ENCODE data around the gene RABL3.
"Not testable (repeated sequence)": the region's sequence is repeated elsewhere in the genome, so short reads cannot be mapped to it uniquely, and the experiment has no call there.

RABL3 gene

GRCh38 chr3:120743556-120744195 is 1.4 kb upstream of the RABL3 start:
- no peak for DNase-seq

DNA sequence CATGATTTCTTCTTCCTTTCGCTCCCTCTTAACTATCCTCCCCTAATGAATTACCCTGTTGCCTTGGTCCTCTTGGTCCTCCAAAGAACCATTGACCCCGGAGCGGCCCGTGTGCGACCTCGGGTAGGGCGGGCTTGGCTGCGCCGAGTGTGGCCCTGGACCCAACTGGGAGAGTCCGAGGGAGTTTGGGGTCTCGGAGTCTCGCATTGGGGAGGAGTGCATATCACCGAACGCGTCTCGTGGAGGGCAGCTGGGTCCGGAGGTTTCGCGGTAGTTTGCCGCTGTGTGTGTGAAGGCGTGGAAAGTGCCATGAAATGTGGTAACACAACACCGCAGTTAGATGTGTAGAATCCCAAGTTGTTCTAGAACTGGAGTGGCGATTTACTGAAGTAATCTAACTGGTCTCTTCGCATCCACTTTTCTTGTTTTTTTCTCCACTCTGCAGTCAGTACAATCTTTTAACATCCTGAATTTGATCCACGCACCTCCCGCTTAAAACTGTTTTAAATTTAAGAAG is 591 bp upstream of the RABL3 start:
- no peak for DNase-seq

- DNase-seq, result no peak
Observed at GRCh38 chr3:120741837-120742197, 499 bp downstream of the RABL3 start.

- DNase-seq, result no peak
Observed at GRCh38 chr3:120741320-120741719, 996 bp downstream of the RABL3 start.

- DNase-seq, result not testable (repeated sequence)
Observed at GRCh38 chr3:120738006-120738405, 4.3 kb downstream of the RABL3 start.

DNA sequence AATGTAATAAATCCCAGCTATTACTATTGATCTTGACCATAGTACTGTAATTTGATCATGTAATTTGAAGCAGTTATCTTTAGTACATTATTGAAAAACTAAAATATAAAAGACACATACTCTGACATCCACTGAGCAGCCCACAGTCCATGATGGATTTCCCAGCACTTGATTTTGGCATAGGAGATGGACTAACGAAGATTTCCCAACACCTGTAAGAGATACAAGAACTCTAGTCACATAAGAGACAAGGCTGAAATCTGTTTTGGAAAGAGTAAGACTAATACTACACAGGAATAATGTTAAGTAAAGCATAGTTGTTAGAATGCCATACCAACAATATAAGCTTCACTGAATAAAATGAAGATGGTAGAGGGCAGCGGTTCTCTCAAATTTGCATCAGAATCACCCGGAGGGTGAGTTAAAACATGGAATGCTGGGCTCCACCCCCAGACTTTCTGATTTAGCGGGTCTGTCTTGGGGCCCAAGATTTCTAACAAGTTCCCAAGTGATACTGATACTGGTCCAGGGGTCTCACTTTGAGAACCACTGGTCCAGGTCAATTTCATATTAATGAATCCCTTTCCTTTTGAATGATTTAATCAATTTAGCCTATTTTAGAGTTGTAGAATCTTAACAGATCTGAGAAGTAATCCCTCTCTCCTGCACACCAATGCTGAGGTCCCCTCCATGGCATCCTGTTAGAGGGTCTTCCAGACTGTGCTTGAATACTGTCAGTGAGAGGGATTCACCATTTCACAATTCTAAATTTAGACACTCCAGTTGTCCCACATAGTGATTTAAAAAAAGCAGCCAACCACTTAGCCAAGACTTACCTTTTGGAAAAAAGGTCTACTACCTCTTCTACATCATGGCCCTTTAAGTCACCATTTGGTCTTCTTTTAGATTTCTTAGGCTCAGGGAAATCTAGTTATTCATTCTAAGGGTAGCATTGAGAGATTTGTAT is 11.5 kb downstream of the RABL3 start:
- DNase-seq, result no peak

DNA sequence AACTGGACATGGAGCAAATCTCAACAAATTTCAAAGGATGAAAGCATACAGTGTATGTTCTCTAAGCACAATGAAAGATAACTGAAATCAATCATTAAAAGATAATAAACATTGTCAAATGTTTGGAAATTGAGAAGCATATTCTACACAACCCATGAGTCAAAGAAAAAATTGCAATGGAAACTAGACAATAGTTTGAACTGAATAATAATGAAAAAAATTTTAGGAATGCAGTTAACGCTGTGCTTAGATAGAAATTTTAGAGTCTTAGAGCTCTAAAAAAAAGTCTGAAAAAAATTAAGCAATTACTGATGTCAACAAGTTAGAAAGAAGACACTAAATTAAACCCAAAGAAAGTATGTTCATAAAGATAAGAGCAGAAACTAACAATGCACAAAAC is 15.5 kb downstream of the RABL3 start:
- no peak for DNase-seq

DNA sequence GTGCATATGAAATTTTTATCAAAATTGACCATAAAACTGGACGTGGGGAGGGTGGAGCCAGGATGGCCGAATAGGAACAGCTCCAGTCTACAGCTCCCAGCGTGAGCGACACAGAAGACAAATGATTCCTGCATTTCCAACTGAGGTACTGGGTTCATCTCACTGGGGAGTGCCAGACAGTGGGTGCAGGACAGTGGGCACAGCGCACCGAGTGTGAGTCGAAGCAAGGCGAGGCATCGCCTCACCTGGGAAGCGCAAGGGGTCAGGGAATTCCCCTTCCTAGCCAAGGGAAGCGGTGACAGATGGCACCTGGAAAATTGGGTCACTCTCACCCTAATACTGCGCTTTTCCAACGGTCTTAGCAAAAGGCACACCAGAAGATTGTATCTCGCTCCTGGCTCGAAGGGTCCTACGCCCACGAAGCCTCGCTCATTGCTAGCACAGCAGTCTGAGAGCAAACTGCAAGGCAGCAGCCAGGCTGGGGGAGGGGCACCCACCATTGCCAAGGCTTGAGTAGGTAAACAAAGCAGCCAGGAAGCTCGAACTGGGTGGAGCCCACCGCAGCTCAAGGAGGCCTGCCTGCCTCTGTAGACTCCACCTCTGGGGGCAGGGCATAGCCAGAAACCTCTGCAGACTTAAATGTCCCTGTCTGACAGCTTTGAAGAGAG is 23.0 kb downstream of the RABL3 start:
- DNase-seq, result not testable (repeated sequence)

DNA sequence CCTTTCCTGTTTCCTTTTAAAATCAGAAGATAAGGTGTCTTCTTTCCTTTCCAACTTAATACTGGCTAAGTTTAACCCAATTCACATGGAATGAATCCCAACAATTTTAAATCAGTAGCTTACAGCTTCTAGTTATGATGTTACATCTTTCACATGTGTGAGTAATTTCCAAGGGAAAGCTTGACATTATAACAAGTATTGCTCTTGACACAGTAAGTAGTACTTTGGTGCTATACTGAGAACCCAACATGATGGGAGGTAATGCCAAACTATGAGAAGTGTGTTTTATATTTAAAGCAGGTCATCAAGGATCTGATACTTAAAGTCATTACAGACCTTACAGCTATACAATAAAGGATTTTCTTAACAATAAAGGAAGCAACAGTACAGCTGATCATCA is 29.1 kb downstream of the RABL3 start:
- DNase-seq, result no peak

DNA sequence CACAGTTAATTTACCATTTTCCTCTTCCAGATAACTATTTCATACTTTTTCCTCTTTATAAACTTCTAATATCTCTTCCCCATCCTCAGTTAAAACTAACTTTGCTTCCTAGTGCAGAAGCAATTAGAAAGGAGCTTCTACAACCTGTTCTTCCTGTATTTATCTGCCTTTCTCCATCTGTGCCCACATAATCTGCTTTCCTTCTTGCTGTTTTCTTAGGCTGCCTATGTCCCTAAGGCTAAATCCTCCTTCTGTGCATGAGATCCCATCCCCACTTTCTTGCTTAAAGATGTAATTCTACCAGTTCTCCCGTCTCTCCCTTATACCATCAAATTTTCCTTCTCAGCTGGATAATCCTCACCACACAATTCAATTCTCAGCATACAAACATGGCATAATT is 31.9 kb downstream of the RABL3 start:
- no peak for DNase-seq

- no peak for DNase-seq
Observed at GRCh38 chr3:120708408-120708807, 33.9 kb downstream of the RABL3 start.

DNA sequence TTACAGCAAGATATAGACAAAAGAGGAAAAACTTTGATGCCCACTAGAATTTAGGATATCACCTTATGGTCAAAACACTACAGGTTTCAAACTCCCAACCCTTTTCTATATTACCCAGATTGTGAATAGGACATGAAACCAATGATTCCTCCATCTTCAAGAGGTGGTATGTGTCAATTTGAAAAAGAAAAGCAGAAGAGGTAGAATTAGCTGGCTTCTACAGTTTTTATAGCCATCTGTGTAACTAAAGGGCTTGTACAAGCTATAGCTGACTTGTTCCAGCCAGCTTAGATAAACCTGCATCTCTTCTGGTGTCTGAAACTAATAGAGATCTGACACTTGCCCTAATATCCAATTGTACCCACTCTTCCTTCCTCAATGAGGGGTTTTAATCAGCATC is 35.4 kb downstream of the RABL3 start:
- DNase-seq, result no peak

DNA sequence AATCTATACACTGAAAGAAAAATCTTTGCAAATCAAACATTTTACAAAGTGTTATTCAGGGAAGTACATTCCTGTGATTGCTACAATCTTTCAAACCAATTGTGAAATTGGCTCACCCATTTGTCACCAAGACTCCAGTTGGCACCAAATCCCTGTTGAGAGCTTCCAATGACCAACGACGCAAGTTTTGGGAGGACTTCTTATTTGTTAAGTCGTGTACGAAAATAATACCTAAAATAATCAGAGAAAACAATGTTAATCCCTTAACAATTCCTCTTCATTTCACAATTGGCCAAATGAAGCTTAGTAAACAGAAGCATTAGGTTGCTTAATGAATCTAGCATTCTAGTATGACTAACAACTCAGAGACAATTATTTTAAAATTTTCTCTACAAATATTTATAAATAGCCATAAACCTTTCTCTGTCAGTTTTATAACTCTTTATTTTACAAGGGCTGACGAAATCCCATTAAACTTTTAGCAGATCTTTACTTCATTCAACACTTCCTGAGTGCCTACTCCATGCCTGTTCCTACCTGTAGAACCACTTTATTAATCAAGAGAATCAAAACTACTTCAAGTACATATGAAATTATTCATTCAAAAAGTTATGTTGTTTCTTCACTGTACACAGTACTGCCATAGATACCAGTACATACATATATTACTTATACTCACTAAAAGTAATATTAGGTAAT is 36.3 kb downstream of the RABL3 start:
- DNase-seq, result no peak

GRCh38 chr3:120699333-120699732 is 43.0 kb downstream of the RABL3 start:
- DNase-seq, result no peak

DNA sequence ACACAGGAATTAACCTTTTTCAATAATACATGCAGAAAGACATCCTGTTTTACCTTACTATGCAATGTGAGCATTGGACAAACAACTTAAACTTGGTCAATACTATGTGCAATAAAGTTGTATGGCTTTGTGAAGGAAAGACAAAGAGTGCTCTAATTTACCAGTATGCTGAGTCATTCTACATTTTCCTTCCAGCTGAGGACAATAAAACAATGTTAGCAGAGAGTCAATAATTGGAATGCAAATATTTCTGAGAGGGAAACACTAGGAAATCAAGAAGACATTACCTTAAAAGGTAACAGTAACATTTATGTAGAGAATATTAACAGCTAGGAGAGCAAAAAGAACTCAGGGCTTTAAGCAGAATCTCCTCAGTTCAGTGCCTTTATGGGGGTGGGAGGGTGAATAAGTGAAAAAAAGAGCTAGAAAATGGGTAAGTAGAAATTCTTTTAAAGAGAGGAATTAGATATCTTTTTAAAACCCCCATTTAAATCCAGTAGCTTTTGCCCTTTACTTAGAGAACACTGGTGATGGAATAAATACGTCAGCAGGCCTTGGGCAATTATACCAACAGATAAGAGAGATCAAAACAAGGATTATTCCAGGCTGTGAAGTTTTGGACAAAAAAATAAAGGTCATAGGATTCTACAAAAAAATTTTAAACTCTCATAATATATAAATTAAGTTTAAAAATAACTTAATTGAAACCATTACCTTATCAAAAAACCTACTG is 48.7 kb downstream of the RABL3 start:
- DNase-seq, result no peak

GRCh38 chr3:120689395-120689794 is 52.9 kb downstream of the RABL3 start:
- no peak for DNase-seq

DNA sequence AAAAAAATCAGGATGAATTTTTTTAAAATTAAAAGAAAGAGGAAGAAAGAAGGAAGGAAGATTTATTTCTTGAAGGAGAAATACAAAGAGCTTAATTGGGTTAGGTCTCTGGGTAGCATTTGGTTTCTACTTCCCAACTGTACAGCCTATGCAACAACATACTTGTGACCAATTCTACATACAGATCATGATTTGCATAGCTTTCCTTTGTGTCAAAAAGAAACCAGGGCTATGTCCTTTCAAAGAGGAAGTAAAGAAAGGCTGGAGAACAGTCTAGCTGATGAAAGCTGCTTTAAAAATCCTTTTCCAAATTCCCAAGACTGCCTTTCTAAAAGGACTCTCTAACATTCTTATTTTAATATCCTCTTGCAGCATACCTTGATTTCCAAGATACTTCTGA is 54.2 kb downstream of the RABL3 start:
- DNase-seq, result no peak

DNA sequence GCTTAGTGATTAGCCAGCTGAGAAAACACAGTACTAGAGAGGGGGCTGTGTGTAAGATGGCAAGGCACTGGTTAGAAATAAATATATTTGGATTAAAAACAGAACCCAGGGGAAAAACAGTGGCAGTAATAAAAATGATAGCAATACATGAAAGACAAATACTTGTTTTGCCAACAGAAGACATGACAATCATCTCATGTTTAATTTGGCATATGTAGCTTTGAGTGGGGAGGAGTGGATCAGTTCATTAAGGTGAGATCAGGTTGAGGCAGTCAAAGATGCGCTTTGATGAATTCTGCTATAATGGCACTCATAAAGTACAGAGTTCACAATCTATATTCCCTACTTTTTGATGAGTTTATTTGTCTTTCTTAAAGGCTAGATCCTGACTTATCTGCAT is 56.9 kb downstream of the RABL3 start:
- DNase-seq, result no peak

GRCh38 chr3:120684896-120685295 is 57.4 kb downstream of the RABL3 start:
- DNase-seq, result no peak

DNA sequence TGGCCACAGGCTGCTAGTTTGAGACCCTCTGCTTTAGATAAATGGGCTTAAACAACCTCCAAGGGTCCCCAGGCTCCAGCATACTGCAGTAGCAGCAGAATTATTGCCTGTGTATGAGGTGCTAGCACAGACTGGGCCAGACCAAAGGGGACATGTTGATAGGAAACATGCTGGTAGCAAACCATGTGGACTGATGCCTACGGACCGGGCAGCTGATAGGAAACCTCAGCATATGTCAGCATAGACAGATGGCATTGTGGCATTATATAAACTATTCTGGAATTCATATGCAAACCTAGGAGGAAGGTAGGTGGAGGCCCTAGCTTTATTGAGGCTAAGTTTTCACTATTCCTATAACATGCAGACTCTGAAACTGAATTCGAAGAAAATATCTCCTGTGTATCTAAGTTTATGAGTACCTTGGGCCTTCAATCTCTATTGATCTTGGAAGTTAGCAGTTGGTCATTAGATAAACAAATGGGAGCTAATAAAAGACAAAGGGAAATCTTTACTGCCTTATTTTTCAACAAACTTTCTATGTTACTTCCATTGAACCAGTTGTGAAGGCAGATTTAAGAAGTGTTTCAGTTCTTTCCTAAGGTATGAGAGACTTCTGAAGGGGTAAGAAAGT is 58.5 kb downstream of the RABL3 start:
- DNase-seq, result no peak

DNA sequence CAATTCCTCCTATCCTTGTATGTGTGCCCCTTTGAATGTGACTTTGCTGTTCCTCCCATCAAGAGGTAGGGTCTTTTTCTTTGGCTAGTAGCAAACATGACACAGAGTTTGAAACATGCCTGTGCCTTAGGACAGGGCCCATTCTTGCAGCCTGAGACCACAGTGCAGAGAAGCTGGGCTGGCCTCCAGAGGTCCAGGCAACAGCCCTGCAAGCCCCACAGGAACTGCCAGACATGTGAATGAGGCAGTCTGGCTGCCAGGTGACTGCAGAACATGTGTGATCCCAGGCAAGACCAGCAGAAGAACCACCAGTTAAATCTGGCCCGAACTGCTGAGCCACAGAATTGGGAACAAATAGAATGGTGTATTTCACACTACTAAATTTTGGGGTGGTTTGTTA is 59.1 kb downstream of the RABL3 start:
- no peak for DNase-seq

Data from 8988T (cell line).